ENCODE measurements around the gene AMZ1. TPM values are rescaled to one million over a fixed set of nuclear protein-coding genes. Genes with fewer than 3 reads are reported as not detected.
A peak's percentile ranks its signal among the peaks of the same experiment; 100 is the strongest.

Gene AMZ1
- total RNA-seq, 4 donors from 2014 or later: 0.35 to 4.6 (median 4.4) TPM; not detected in 1

- H3K4me3 ChIP-seq: peak overlapping the region in 1 of 2 donors; percentile 5
- peaks cover 0 to 28% of the 10 kb centered on the region in 2 donors for H3K4me1 ChIP-seq
- TF ChIP-seq CTCF (IDR thresholded peaks at IDR 0.05) (no peak), POLR2A (IDR thresholded peaks at IDR 0.05) (no peak)
- peak overlapping the region; percentile 61 to 70 for H3K27ac ChIP-seq
- H3K36me3 ChIP-seq: no peaks in the 10 kb centered on the region
- DNase-seq: no peak
- intact Hi-C loops (cut with DNase I; ENCODE audit: low total_unique reads): no loop called here
- H3K9me3 ChIP-seq: no peaks in the 10 kb centered on the region
- H3K27me3 ChIP-seq: no peaks in the 10 kb centered on the region
These were observed 47.1 kb upstream of the AMZ1 start for GRCh38 chr7:2640846-2641316.

DNA sequence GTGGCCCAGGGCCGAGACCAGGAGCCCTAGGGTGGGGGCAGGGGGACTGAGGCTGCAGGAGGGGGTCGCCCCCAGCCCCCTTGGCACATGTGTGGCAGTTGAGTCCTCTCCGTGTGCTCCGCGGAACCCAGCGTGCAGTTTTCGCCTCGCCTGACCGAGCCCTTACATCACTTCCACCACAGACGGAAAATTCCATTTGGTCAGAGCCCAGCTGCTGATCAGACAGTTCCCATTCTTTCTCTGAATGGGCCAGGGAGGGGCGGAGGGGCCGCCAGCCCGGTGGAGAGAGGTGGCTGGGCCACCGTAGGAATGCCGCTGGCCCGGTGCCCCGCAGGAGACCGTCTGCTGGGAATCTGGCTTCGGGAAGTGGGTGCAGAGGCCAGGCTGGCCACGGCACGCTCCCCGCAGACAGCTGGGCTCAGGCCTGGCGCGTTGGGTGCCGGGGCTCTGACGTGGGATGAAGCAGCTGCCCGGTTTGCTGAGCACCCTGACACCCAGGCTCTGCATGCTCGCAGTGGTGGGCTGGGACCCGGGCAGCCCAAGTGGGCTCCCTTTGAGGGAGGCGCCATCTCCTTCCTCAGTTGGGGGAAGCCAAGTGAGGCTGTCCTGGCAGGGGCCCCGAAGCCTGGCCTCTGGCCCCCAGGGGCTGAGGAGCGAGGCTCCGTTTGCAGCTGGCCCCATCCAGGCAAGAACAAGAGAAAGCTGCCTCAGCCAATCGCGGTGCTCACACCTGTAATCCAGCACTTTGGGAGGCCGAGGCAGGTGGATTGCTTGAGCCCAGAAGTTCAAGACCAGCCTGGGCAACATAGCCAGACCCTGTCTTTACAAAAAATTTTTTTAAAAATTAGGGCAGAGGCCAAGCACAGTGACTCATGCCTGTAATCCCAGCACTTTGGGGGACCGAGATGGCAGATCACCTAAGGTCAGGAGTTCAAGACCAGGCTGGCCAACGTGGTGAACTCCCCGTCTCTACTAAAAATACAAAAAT lies 46.3 kb upstream of the AMZ1 start:
- H3K9me3 ChIP-seq: no peaks in the 10 kb centered on the region
- no peaks in the 10 kb centered on the region for H3K36me3 ChIP-seq
- H3K4me3 ChIP-seq: peak overlapping the region in 1 of 2 donors; percentile 5
- TF ChIP-seq CTCF (IDR thresholded peaks at IDR 0.05) (no peak), POLR2A (IDR thresholded peaks at IDR 0.05) (peak in 1 of 2 donors; percentile 16)
- intact Hi-C loops (cut with DNase I; ENCODE audit: low total_unique reads): no loop called here
- peak overlapping the region; percentile 61 to 70 for H3K27ac ChIP-seq
- peaks cover 0 to 28% of the 10 kb centered on the region in 2 donors for H3K4me1 ChIP-seq
- peak; percentile 87 for DNase-seq
- H3K27me3 ChIP-seq: no peaks in the 10 kb centered on the region

DNA sequence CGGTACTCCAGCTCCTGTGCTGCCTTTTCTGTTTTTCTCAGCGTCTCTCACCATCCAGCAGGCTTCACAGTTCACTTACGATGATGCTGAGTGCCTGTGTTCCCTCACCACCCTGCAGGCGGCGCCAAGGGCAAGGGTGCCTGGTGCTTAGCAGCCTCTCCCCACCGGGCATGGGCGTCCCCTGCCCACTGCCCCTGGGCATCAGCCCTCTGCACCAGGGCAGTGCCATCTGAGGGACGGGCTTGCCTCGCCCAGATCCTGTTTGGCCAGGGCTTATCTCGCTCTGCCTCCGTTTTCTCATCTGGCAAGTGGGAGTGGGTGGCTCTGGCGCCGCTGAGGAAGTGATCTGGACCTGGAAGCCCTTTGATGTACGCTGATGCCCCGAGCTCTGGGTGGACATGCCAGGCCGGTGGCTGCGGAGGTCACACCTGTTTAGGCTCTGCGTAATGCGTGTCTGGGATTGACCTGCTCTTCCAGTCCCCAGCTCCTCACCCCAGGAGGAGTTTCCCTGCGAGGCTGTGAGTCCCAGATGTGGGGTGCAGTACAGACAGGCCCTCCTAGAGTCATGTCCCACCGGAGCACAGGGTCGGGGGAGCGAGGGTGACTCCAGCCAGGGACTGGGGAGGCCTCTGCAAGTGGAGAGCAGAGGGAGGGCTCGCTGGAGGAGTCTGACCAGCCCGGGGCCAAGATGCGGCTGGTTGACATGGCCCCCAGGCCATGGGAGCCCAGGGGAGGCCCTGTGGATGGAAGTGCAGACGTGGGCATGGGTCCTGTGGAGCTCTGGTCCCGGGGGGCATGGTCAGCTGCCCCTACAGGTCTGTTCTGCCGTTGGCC lies 44.4 kb upstream of the AMZ1 start:
- no peaks in the 10 kb centered on the region for H3K27me3 ChIP-seq
- intact Hi-C loops (cut with DNase I; ENCODE audit: low total_unique reads): no loop called here
- peaks cover 0 to 18% of the 10 kb centered on the region in 2 donors for H3K4me1 ChIP-seq
- no peaks in the 10 kb centered on the region for H3K9me3 ChIP-seq
- no peak overlapping the region for H3K27ac ChIP-seq
- peak in 1 of 2 donors; percentile 25 for DNase-seq
- TF ChIP-seq POLR2A (IDR thresholded peaks at IDR 0.05) (no peak), CTCF (IDR thresholded peaks at IDR 0.05) (no peak)
- H3K4me3 ChIP-seq: no peak overlapping the region
- no peaks in the 10 kb centered on the region for H3K36me3 ChIP-seq

GRCh38 chr7:2644220-2644561 lies 43.8 kb upstream of the AMZ1 start:
- no peak overlapping the region for H3K27ac ChIP-seq
- no peak for DNase-seq
- no peak for TF ChIP-seq POLR2A (IDR thresholded peaks at IDR 0.05)
- TF ChIP-seq CTCF (IDR thresholded peaks at IDR 0.05): no peak
- intact Hi-C loops (cut with DNase I; ENCODE audit: low total_unique reads): no loop called here
- H3K4me1 ChIP-seq: peaks cover 0 to 12% of the 10 kb centered on the region in 2 donors
- H3K27me3 ChIP-seq: no peaks in the 10 kb centered on the region
- H3K4me3 ChIP-seq: no peak overlapping the region
- H3K36me3 ChIP-seq: no peaks in the 10 kb centered on the region
- no peaks in the 10 kb centered on the region for H3K9me3 ChIP-seq
